Activated T-cell treated with anti-CD3 and anti-CD28 coated beads for 1 hour (primary cell): ENCODE results near the gene PSAT1.

Source experiments
- DNase-seq: peaks from one replicate; pipeline ENCODE4 v3.0.0-alpha.2; 2020; ENCODE audit warnings: low read depth

Gene PSAT1

GRCh38 chr9:78292716-78293497 lies 4.0 kb upstream of the PSAT1 start:
- DNase-seq, result no peak

- no peak for DNase-seq
Measured at GRCh38 chr9:78294290-78295176, 2.4 kb upstream of the PSAT1 start.

- DNase-seq, result no peak
Measured at GRCh38 chr9:78295177-78295575, 1.7 kb upstream of the PSAT1 start.

DNA sequence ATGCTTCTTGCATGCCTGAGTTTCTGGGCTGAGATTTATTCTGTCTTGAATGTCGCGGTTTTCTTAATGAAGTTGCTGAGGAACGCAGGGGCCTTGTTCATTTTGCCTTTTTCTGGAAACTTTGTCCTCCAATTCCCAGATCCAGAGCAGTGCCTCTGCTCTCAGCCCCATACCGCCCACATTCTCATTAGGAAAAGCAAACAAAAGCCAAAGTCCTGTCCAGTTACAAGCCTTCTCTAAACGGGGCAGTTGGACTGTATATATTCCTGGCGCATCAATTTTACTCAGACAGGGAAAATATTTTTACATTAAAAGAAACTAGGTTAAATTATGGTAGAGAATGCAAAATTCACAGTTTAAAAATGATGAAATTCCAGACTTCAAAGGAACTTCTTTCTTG lies 1.2 kb upstream of the PSAT1 start:
- DNase-seq, result no peak

DNA sequence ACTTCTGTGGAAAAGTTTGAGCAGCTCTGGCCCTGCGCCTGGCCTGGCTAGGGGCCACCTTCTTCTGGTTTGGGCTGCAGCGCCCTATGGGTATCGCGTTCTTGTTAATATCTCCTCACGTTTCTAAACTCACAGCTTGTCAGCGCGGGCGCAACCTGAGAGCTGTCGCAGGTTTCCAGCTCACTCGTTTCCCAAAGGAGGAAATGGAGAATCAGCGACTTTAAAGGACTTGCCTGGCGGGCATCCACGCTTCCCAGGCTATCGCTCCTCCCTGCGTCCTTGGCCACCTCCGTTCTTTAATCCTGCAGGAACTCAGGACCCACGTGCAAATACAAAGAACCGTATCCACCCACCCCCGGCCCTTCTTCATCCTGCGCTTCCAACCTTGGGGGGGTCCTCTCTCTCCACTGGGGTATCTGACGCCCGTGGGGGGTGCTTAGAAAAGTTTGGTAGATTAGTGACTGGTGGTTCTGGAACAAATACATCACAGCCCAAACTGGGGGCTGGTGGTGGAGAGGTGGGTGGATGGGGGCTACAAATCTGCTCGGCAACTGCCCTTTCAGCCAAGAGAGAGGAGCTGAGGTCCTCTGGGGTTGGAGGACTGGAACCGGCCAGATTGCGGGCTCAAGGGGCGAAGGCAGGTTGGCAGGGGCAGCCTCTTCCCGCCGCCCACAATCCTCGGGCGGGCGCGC lies 578 bp upstream of the PSAT1 start:
- no peak for DNase-seq

DNA sequence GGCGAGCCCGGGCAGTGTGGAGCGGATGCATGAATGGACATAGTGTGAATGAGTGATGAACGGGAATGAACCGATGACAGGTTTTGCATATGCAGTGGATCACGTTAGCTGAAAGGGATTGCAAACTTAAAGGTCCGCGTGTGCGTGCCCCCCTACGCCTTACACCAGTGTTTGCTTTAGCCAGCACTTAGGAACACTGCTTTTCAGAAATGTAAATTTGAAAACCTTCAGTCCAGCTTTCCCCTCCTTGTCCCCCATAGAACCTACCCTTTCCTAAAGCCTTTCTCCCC lies 692 bp downstream of the PSAT1 start:
- DNase-seq, result no peak

DNA sequence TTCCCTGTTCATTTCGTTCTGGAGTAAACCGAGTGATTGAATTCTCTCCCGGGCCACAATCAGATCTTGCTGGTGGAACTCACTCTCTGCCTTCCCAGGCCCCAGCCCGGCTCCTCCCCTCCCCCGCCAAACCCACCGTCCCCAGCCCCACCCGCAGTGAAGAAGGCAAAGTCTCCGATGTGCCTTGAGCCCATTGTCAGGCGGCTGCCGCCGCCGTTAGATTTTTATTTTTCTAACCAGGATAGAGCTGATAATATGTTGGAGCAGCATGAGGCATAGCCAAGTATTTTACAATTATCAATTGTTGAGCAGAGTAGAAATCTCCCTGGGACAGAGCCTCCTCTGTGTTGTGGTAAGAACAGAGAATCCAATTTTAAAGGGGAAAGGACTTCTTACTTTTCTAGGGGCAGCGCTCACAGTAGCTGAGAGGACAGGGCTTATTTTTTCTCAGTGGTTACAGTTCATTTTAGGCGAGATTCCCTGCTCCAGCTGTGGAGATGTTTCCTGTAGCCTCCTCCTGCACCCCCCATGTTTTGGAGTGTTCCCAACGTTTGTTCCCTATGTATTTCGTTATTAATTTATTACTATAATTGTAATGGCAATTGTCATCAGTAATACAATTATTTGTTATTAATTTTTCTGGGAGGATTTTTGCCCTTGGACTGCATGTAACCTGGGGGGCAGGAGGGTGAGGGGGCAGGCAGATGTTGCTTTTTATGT lies 1.3 kb downstream of the PSAT1 start:
- DNase-seq, result no peak

DNA sequence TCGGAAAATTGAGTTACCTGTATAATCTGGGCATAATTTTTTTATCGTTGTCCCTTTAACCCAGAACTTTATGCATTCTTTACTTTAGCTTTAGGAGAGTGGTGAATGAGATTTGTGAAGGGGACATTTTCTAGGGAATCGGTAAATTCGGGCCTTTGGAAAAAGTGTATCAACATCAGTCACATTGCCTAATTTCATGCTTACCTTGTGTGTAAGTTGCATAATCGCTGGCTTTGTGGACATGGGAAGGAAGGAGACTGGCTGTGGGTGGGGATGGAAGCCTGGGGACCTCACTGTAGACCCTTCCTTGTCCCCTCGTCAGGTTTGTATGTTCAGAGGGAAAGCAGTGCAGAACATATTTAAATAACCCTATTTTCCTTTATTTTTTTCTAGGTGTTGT lies 3.3 kb downstream of the PSAT1 start:
- no peak for DNase-seq

- no peak for DNase-seq
Measured at GRCh38 chr9:78301466-78301865, 4.5 kb downstream of the PSAT1 start.

DNA sequence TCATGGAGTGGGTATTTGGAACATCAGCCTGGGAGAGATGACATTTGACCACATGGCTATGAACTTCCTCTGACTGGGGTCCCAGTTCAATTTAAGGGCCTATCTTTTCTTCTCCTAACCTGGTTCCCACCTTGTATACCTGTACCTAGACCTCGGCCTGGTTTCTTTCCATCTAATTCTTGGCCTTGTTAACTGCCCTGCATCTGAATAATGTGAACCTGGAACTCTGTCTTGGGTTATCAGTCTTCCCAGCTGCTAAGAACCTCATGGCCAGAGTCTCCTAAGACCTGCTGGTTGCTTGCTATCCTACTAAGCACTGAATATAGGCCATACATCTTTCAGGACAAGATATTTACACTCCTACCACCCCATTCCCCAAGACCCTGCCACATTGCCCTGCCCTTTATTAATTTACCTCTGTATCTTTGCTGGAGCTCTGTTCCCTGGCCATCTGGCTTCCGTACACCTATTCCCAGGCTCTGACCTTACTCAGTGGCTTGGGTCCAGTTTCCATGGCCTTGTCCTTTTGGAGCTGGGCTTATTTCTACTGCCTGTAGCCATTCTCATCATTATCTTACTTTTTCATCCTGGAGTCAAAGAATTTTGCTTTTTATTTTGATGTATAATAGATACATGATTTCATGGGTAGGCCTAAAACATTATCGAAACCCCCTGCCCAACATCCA lies 6.6 kb downstream of the PSAT1 start:
- no peak for DNase-seq

DNA sequence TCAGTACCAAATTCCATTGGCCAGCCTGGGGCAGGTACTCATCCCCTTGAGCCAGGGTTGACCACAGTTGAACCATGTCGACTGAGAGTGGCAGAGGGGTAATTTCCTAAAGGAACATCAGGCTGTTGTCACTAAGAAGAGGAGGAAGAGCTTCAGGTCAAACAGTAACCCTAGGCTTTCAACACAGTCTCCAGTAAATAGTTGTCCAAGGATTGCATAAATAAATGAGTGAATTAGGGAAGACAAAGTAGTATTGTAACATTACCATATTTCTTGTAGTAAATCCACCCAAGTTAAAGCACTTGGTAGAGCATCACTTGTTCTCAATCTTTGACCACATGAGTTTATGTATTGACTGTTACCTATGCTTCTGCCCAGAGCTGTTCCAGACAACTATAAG lies 7.4 kb downstream of the PSAT1 start:
- DNase-seq, result no peak

DNA sequence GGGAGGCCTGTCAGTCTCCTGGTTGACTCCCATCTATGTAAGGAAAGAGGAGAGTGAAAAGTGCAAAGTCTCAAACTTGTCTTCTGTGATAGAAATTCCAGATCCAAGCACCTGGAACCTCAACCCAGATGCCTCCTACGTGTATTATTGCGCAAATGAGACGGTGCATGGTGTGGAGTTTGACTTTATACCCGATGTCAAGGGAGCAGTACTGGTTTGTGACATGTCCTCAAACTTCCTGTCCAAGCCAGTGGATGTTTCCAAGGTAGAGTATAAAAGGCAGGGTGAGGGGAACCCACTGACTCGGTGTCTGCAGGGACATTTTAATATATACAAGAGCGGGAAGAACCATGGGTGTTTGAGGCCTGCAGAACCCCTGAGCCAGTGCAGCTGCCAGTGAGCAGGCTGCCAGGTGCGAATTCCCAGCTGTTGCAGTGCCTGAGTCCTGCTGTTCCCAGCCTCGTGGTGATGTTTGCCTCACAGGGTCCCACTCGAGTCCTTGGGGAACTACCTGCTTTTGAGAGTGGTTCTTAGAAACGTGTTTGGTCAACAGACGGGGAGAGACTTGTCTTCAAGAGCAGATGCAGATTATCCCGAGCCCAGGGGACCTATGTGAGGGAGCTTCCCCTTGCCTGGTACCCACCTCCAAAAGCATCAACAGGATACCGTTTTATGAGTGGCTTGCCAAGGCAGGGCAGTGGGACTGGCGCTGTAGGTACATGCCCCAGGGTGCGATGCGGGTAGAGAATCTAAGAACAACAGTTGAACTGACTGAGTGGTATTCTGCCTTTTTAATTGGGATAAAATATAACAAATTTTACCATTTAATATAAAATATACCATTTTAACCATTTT lies 9.5 kb downstream of the PSAT1 start:
- DNase-seq, result no peak

DNA sequence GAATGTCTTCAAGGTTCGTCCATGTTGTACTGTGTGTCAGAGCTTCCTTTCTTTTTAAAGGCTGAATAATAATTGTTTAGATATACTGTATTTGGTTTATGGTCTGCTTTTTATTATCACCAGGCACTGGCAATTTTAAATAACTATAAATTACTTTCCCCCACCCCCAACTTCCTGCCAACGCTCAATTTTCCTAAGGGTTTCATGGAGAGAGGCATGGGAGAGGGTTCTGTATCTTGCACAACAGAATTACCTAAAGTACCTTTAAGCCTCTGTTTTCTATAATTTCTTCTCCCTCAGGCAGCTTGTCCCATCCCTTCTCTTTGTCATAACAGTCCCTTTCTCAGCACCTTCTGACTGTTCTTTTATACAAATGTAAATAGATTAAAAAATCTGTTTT lies 10.4 kb downstream of the PSAT1 start:
- DNase-seq, result no peak

GRCh38 chr9:78309066-78309465 lies 12.1 kb downstream of the PSAT1 start:
- DNase-seq, result no peak

DNA sequence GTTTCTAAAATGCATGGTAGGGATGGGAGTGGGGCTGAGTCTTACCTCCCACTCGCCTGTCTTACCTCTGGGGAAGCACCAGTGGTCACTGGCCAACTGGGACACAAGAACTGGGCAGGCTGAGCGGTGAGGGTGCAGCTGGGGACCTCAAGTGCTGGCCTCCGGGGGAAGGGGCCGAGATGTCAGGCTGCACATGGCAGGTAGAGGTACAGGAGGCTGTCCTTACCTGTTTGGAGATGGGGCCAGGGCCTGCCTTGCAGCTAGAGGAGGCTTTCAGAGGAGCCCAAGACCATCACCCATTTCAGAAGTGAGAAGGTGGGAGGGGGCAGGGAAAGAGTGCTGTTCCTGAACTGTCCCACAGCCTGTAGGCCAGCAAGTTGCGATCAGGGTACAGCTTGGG lies 14.2 kb downstream of the PSAT1 start:
- no peak for DNase-seq

DNA sequence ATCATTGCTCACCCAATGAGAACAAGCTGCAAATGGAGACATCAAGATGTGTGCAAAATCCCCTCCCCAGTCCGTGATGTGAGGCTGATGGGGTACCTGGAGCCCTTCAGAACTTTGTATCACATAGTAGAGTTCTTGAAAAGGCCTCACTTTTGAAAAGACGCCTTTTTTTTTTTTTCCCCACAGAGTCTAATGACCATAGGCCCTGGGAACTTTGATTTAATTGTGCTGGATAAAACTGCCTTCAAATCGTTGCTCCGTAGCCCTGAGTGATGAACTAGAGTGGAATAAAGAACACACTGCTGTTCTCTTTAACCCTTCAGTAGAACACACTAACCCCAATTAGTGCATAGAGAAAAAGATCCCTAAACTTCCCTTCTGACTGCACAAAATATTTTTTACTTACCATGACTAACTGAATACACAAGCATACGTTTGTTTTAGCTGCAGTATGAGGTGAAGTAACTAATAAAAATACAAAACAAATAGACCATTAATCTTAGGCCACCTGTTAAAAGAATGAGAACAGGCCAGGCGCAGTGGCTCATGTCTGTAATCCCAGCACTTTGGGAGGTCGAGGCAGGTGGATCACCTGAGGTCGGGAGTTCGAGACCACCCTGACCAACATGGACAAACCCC lies 15.1 kb downstream of the PSAT1 start:
- DNase-seq, result no peak

DNA sequence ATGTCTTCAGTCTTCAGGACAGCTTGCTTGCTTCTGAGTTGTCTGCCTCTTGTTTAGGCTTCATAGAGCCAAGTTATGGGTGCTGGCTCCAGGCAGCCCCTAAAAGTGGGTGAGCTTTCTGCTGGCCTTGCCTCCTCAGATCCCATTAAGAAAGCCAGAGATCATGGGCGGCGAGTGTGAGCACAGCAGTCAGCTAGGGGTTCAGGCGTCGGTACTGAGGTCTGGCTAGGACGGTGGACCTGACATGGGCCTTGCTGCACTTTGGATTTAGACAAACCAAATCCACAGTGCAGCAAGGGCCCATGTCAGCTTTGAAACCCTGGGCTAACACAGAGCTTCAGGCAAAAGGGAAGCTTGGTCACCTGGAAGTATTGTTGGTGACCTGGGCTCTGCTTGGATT lies 17.6 kb downstream of the PSAT1 start:
- DNase-seq, result no peak

DNA sequence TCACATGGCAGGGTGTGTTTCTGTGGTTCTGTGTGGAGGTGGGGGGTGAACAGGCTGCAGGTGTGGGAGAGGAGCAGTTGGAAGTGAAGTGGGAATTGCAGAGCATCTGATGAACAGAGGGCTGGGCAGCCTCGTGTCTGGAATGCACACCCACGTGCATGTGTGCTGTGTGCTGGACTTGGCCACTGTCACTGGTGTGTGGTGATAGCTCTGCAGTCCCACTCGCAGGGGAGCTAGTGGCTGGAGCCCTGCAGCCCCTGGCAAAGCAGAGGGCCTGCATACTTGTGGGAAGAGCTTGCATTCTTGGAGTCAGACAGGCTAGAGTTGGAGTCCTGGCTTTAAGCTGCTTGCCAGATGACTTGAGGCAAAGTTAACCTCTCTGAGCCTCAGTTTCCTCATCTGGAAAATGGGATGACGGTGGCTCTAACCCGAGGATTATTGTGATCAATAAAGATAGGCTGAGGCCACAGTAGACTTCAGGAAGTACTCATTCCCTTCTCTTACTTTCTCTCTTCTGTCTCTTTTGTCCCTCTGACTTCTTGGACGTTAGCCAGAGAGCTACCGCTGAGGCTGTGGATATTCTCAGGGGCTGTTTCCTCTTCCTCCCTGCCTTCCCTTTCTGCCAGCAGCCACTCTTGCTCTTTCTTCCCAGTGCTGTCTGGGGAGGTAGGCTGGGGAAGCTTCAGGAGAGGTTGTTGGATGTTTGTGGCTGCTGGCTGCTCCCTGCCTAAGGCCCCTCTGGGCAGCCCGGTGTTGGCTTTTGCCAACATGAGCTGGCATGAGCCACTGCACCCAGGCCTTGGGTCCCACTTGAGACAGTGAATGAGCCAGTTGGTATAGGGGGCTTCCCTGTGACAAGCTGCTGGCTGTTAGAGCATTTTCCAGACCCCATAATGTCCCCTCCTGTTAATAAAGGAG lies 18.3 kb downstream of the PSAT1 start:
- no peak for DNase-seq
